Endodermal cell (in vitro differentiated cells): Measurements from ENCODE around the gene STXBP1. TPM values are rescaled to one million over a fixed set of nuclear protein-coding genes. Genes with fewer than 3 reads are reported as not detected.

Experiments used
- DNase-seq: peaks from one replicate; pipeline ENCODE4 v3.0.0-alpha.2; 2017
- H3K27ac ChIP-seq: 2 replicates; pipeline ENCODE4 v1.5.1; 2013; ENCODE audit warnings: mild to moderate bottlenecking, low read depth, low read length, moderate library complexity
- H3K27me3 ChIP-seq: 2 replicates; pipeline ENCODE4 v1.6.1; 2013; ENCODE audit warnings: mild to moderate bottlenecking, low read length, moderate library complexity; ENCODE audit not compliant: insufficient read depth, control insufficient read depth, poor library complexity, severe bottlenecking
- H3K36me3 ChIP-seq: 2 replicates; pipeline ENCODE4 v1.7.0; 2013; ENCODE audit warnings: mild to moderate bottlenecking, low read length, moderate library complexity; ENCODE audit not compliant: control insufficient read depth, insufficient read depth
- H3K4me1 ChIP-seq: one replicate; pipeline ENCODE4 v1.7.0; 2013; ENCODE audit warnings: low read length; ENCODE audit not compliant: control insufficient read depth, insufficient read depth
- H3K4me3 ChIP-seq: 2 replicates; pipeline ENCODE4 v1.5.1; 2013; ENCODE audit warnings: mild to moderate bottlenecking, low read length, moderate library complexity
- H3K9ac ChIP-seq: 2 replicates; pipeline ENCODE4 v1.6.1; 2013; ENCODE audit warnings: mild to moderate bottlenecking, low read length, moderate library complexity; ENCODE audit not compliant: poor library complexity, severe bottlenecking; ENCODE audit errors: extremely low read depth
- H3K9me3 ChIP-seq: 2 replicates; pipeline ENCODE4 v1.6.1; 2013; ENCODE audit warnings: mild to moderate bottlenecking, low read length, moderate library complexity; ENCODE audit not compliant: control insufficient read depth
- H3K27ac Mint-ChIP-seq: 2 replicates; pipeline ENCODE4 v1.8.0; 2020; ENCODE audit warnings: mixed read lengths
- H3K27me3 Mint-ChIP-seq: 2 replicates; pipeline ENCODE4 v1.8.0; 2021; ENCODE audit warnings: mild to moderate bottlenecking, mixed read lengths; ENCODE audit not compliant: insufficient read depth
- H3K36me3 Mint-ChIP-seq: 2 replicates; pipeline ENCODE4 v1.8.0; 2020; ENCODE audit warnings: low read depth, mixed read lengths
- H3K4me1 Mint-ChIP-seq: 2 replicates; pipeline ENCODE4 v1.8.0; 2020; ENCODE audit warnings: mixed read lengths
- H3K4me3 Mint-ChIP-seq: 2 replicates; pipeline ENCODE4 v1.8.0; 2020; ENCODE audit warnings: mild to moderate bottlenecking, moderate library complexity, mixed read lengths
- H3K9me3 Mint-ChIP-seq: 2 replicates; pipeline ENCODE4 v1.8.0; 2020; ENCODE audit warnings: mild to moderate bottlenecking, mixed read lengths
- WGBS, 2 experiments: methylation state at CpG; one replicate each; pipeline versions ENCODE4 v1.1.5 to v1.1.7; 2013; ENCODE audit warnings: missing lambda C conversion rate in 2 of 2, mixed read lengths in 1 of 2; ENCODE audit not compliant: insufficient coverage in 1 of 2, insufficient read length in 1 of 2; 5-methylcytosine and 5-hydroxymethylcytosine counted together
- total RNA-seq, 2 donors: library from RNA; stranded (reverse); fragmentation: NEBNext Ultra II Directional in 1 of 2; extraction: Animal tissue kit (Norgen Biotek cat#: 25700) in 1 of 2; gene quantifications; 2 replicates in 1 of 2; 3 replicates in 1 of 2; pipeline ENCODE4 v1.2.1, GENCODE V29; 2021
- TF ChIP-seq, protein P1 (sequence below): fragments of 200-600 bp; sonication (generic); conservative IDR thresholded peaks from 2 replicates; pipeline ENCODE4 v1.5.0; 2021; ENCODE audit warnings: antibody characterized with exemption, mild to moderate bottlenecking

Gene STXBP1
- total RNA-seq, 2 donors from 2014 or later: 27.8 to 46.8 TPM

DNA sequence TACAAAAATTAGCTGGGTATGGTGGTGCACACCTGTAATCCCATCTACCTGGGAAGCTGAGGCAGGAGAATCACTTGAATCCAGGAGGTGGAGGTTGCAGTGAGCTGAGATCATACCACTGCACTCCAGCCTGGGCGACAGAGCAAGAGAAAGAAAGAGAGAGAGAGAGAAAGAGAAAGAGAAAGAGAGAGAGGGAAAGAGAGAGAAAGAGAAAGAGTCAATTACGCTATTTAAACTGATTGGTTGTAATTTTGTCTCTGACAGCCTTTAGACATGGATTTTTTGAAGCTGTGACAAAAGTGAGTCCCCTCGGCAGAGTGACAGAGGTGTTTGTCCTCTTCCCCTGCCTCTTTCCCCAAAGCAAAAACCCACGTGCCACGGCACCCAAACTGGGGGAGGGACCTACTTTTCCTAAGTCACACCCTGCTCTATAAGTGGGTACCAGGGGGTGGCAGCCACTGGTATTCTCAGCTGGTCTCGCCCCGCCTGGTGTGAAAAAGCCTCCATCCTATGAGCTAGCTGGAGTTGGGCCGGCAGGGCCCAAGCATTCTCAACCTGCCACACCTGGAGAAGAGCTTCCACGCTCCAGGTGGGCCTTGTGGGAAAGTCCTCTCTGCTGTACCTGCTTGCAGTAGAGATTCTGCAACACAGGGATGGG is 91.3 kb downstream of the STXBP1 start:
- TF ChIP-seq, protein P1, sequence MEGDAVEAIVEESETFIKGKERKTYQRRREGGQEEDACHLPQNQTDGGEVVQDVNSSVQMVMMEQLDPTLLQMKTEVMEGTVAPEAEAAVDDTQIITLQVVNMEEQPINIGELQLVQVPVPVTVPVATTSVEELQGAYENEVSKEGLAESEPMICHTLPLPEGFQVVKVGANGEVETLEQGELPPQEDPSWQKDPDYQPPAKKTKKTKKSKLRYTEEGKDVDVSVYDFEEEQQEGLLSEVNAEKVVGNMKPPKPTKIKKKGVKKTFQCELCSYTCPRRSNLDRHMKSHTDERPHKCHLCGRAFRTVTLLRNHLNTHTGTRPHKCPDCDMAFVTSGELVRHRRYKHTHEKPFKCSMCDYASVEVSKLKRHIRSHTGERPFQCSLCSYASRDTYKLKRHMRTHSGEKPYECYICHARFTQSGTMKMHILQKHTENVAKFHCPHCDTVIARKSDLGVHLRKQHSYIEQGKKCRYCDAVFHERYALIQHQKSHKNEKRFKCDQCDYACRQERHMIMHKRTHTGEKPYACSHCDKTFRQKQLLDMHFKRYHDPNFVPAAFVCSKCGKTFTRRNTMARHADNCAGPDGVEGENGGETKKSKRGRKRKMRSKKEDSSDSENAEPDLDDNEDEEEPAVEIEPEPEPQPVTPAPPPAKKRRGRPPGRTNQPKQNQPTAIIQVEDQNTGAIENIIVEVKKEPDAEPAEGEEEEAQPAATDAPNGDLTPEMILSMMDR: no peak
- H3K36me3 Mint-ChIP-seq: no peaks in the 10 kb centered on the region
- H3K27ac ChIP-seq: no peak overlapping the region
- WGBS, 2 experiments: 82 to 90% methylated on average over 6 to 9 of the region's 9 CpGs
- H3K4me3 ChIP-seq: no peak overlapping the region
- no peaks in the 10 kb centered on the region for H3K27me3 ChIP-seq
- no peak overlapping the region for H3K4me3 Mint-ChIP-seq
- no peaks in the 10 kb centered on the region for H3K9me3 ChIP-seq
- no peaks in the 10 kb centered on the region for H3K4me1 ChIP-seq
- H3K4me1 Mint-ChIP-seq: peaks cover 1% of the 10 kb centered on the region
- DNase-seq: no peak
- H3K9ac ChIP-seq: no peak overlapping the region
- no peaks in the 10 kb centered on the region for H3K9me3 Mint-ChIP-seq
- no peaks in the 10 kb centered on the region for H3K36me3 ChIP-seq
- H3K27me3 Mint-ChIP-seq: no peaks in the 10 kb centered on the region
- no peak overlapping the region for H3K27ac Mint-ChIP-seq

DNA sequence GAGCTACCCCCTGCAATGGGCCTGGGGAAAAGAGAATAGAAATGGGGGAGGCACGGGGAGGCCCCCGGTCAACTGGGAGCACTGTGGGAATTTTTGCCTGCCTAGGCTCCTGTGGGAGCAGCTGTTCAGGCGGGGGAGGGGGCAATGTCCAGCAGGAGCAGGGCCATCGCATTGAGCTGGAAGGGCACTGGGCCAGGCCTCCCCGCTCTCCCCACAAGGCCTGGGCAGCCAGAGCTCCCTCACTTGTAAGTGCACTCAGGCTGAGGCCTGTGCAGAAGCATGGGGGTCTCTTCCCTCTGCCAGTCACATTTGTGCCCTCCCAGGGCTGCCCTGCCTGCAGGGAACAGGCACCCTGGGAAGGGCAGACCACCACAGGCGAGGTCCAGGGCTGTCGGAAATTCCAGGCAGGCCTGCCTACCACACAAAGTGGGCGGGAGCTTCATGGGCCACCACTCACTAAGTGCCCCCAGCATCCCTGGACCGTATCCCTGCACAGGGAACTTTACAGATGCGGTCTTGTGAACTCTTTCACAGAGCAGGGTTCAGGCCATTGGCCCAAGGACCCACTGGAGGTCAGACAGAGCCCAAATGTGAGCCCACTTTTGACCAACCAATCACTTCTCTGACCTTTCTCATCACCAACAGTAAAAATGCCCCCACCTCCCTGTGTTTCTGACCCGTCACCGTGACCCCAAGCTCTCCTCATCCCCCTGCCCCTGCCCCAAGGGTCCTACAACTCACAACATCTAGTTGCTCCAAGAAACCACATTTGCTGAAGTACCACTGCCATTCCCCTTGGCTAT is 93.7 kb downstream of the STXBP1 start:
- H3K4me1 Mint-ChIP-seq: peaks cover 1% of the 10 kb centered on the region
- TF ChIP-seq, protein P1: no peak
- no peaks in the 10 kb centered on the region for H3K9me3 ChIP-seq
- no peak overlapping the region for H3K27ac Mint-ChIP-seq
- 81 to 90% methylated on average over 5 to 12 of the region's 12 CpGs for WGBS, 2 experiments
- H3K36me3 Mint-ChIP-seq: no peaks in the 10 kb centered on the region
- H3K4me1 ChIP-seq: no peaks in the 10 kb centered on the region
- no peak overlapping the region for H3K9ac ChIP-seq
- no peak overlapping the region for H3K27ac ChIP-seq
- H3K4me3 Mint-ChIP-seq: no peak overlapping the region
- no peak overlapping the region for H3K4me3 ChIP-seq
- no peaks in the 10 kb centered on the region for H3K9me3 Mint-ChIP-seq
- no peaks in the 10 kb centered on the region for H3K36me3 ChIP-seq
- H3K27me3 Mint-ChIP-seq: no peaks in the 10 kb centered on the region
- no peaks in the 10 kb centered on the region for H3K27me3 ChIP-seq
- DNase-seq: no peak

DNA sequence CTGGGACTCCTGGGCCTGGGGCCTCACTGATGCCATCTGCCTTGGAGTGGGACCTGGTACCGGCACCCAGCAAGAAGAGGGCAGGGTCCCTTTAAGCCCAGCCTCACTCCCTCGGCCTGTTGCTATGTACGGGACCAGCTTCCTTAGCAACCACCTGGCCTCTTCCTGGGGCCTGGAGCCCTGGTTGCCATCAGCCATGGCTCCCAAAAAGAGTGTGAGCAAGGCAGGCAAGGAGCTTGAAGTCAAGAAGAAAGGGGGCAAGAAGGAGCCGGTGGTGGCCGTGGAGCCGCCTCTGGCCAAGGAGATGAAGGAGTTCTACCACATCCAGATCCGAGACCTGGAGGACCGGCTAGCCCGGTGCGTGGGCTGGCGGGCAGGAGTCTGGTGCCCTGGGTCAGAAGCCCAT is 94.8 kb downstream of the STXBP1 start, which contains the start of gene CFAP157:
Gene CFAP157 (plus strand): TSS at position 153 of the 406 bp plus-strand sequence. CDS start 44 bp downstream, at position 197.
- Mint-ChIP-seq H3K4me1 (peaks cover 6% of the 10 kb centered on the region), H3K9me3 (no peaks in the 10 kb centered on the region), H3K4me3 (peak within 1 kb of the TSS; percentile 28), H3K27me3 (no peaks in the 10 kb centered on the region), H3K27ac (no peak within 1 kb of the TSS), H3K36me3 (no peaks in the 10 kb centered on the region)
- 84 to 97% methylated on average over 6 to 11 of the region's 11 CpGs for WGBS, 2 experiments
- Histone ChIP-seq H3K4me1 (no peaks in the 10 kb centered on the region), H3K9ac (no peak within 1 kb of the TSS), H3K27ac (no peak within 1 kb of the TSS), H3K27me3 (no peaks in the 10 kb centered on the region), H3K4me3 (no peak within 1 kb of the TSS), H3K36me3 (no peaks in the 10 kb centered on the region), H3K9me3 (no peaks in the 10 kb centered on the region)
- TF ChIP-seq, protein P1: no peak
- DNase-seq: peak; percentile 75
